GM12878 (cell line): ENCODE results near the gene MRGPRF. TPM values are rescaled to one million over a fixed set of nuclear protein-coding genes. Genes with fewer than 3 reads are reported as not detected.

ENCODE experiments used
- ATAC-seq: fragments of 200-7000 bp; cut with Tn5 transposase; 3 replicates; pipeline ENCODE4 v1.9.1; 2020; ENCODE audit warnings: mild to moderate bottlenecking, moderate library complexity
- BruUV-seq: library from RNA; stranded (reverse); fragments of 400-500 nt; replicated peaks from 2 replicates; lab custom pipeline; 2021; lab: Mats Ljungman, UMichigan
- CTCF ChIA-PET: fragments of 300-600 bp; sonication (Branson Sonifier 250); formaldehyde crosslinking; extraction: SDS; loops from one replicate; lab custom pipeline; 2021; ENCODE audit warnings: inconsistent platforms; lab: Yijun Ruan, JAX
- POLR2A ChIA-PET: fragments of 350-600 bp; formaldehyde crosslinking; extraction: SDS; loops from one replicate; lab custom pipeline; 2021; ENCODE audit warnings: inconsistent platforms; lab: Charles Lee
- RAD21 ChIA-PET: fragments of 300-600 bp; sonication (Branson Sonifier 250); formaldehyde crosslinking; loops from one replicate; lab custom pipeline; 2023; ENCODE audit warnings: antibody characterized with exemption; ENCODE audit not compliant: unreplicated experiment; lab: Charles Lee
- SMC1A ChIA-PET: fragments of 300-600 bp; sonication (Branson Sonifier 250); formaldehyde crosslinking; loops from one replicate; lab custom pipeline; 2023; ENCODE audit not compliant: unreplicated experiment, uncharacterized antibody; lab: Charles Lee
- DNase-seq: peaks from one replicate; pipeline ENCODE4 v3.0.0-alpha.2; 2011; ENCODE audit warnings: low read depth, low spot score
- FAIRE-seq: peaks from 3 replicates; lab custom pipeline; 2011; peaks lifted over from hg19 to GRCh38; lab: Jason Lieb, UNC
- H2AFZ ChIP-seq: 2 replicates; pipeline ENCODE4 v1.6.0; 2011; ENCODE audit warnings: low read depth, low read length, control low read depth; ENCODE audit not compliant: control insufficient read depth
- H3K27ac ChIP-seq: 2 replicates; pipeline ENCODE4 v1.5.1; 2011; ENCODE audit warnings: control low read depth; ENCODE audit not compliant: control insufficient read depth, insufficient read depth
- H3K27me3 ChIP-seq, 2 experiments: replicated peaks in 1 of 2; 2 replicates each; pipeline versions ENCODE4 v1.6.0 to v1.6.1; 2011; ENCODE audit warnings: low read length in 1 of 2; ENCODE audit not compliant: control insufficient read depth in 2 of 2, insufficient read depth in 2 of 2
- H3K36me3 ChIP-seq, 2 experiments: 2 replicates each; pipeline ENCODE4 v1.5.1; 2011; ENCODE audit warnings: low read length in 1 of 2; ENCODE audit not compliant: control insufficient read depth in 2 of 2, insufficient read depth in 2 of 2
- H3K4me1 ChIP-seq: 2 replicates; pipeline ENCODE4 v1.6.1; 2011; ENCODE audit warnings: mild to moderate bottlenecking, low read length, moderate library complexity, mixed read lengths; ENCODE audit not compliant: control insufficient read depth, insufficient read depth
- H3K4me2 ChIP-seq: 2 replicates; pipeline ENCODE4 v1.6.0; 2011; ENCODE audit warnings: control low read depth; ENCODE audit not compliant: control insufficient read depth, insufficient read depth
- H3K4me3 ChIP-seq: fragments of 200-600 bp; sonication (generic); 2 replicates; pipeline ENCODE4 v1.5.1; 2016
- H3K79me2 ChIP-seq: 2 replicates; pipeline ENCODE4 v1.6.0; 2011; ENCODE audit warnings: low read length; ENCODE audit not compliant: control insufficient read depth, insufficient read depth
- H3K9ac ChIP-seq: 2 replicates; pipeline ENCODE4 v1.8.0; 2011; ENCODE audit warnings: low read length, control low read depth, mixed read lengths; ENCODE audit not compliant: control insufficient read depth, insufficient read depth
- H3K9me3 ChIP-seq: replicated peaks from 3 replicates; pipeline ENCODE4 v1.5.1; 2011; ENCODE audit warnings: mild to moderate bottlenecking, low read length; ENCODE audit not compliant: control insufficient read depth, insufficient read depth
- H4K20me1 ChIP-seq: 2 replicates; pipeline ENCODE4 v1.6.0; 2011; ENCODE audit not compliant: control insufficient read depth, insufficient read depth
- ATF7 ChIP-seq: fragments of 450-650 bp; IDR thresholded peaks from 2 replicates; pipeline ENCODE4 v1.6.1; 2016; ENCODE audit warnings: low read depth, mild to moderate bottlenecking
- BCL11A ChIP-seq: IDR thresholded peaks from 2 replicates; pipeline ENCODE4 v1.6.1; 2011; ENCODE audit warnings: low read depth, low read length
- BHLHE40 ChIP-seq, 2 experiments: fragments of 450-650 bp in 1 of 2; IDR thresholded peaks; 2 replicates each; pipeline ENCODE4 v1.6.1; 2011 to 2017; ENCODE audit warnings: low read depth in 2 of 2, borderline replicate concordance in 1 of 2, improper control_type of control experiment in 1 of 2, low read length in 1 of 2, mild to moderate bottlenecking in 1 of 2
- BMI1 ChIP-seq: fragments of 450-650 bp; IDR thresholded peaks from 2 replicates; pipeline ENCODE4 v1.6.1; 2016; ENCODE audit warnings: mild to moderate bottlenecking, moderate library complexity, borderline replicate concordance
- HCFC1 ChIP-seq: fragments of 150-350 bp; IDR thresholded peaks from 2 replicates; pipeline ENCODE4 v1.6.1; 2014; ENCODE audit warnings: low read length
- SRF ChIP-seq, 2 experiments: IDR thresholded peaks; 2 replicates each; pipeline ENCODE4 v1.6.1; 2011; ENCODE audit warnings: low read depth in 2 of 2, low read length in 2 of 2, mild to moderate bottlenecking in 1 of 2, moderate library complexity in 1 of 2
- ZNF274 ChIP-seq: IDR thresholded peaks from one replicate; pipeline ENCODE4 v1.8.0; 2011; ENCODE audit not compliant: insufficient read length, insufficient read depth
- WGBS: methylation state at CpG from one replicate; pipeline ENCODE4 v1.1.6; 2016; ENCODE audit warnings: low lambda C conversion rate; ENCODE audit not compliant: insufficient replicate concordance, insufficient coverage; ENCODE audit errors: missing lambda C conversion rate; 5-methylcytosine and 5-hydroxymethylcytosine counted together
- in situ Hi-C: fragments of 300-500 bp; cut with MboI; formaldehyde crosslinking; loops from 9 replicates; pipeline ENCODE4 v1.14.3; 2018; ENCODE audit warnings: mixed read lengths
- intact Hi-C: fragments of 100-400 bp; cut with micrococcal nuclease; formaldehyde crosslinking; loops from one replicate; pipeline ENCODE4 v1.14.2; 2022; ENCODE audit not compliant: unreplicated experiment
- polyA plus RNA-seq, 11 experiments: library from polyadenylated mRNA; depleted of rRNA in 4 of 11; unstranded in 6 of 11; stranded (reverse) in 5 of 11; fragments of >200 nt; fragmentation: Nextera tagmentation in 4 of 11; fragmentation: Illumina TruSeq in 1 of 11; extraction: Ambion mirVana in 4 of 11; extraction: Trizol in 1 of 11; gene quantifications; 1 replicate in 1 of 11; 2 replicates in 10 of 11; pipeline versions ENCODE4 v1.2.1 to v1.2.3, GENCODE V29; 2011 to 2016; ENCODE audit warnings: inconsistent platforms in 2 of 11, missing spikeins in 2 of 11, low read depth in 1 of 11
- total RNA-seq, 4 experiments: library from RNA; depleted of rRNA in 3 of 4; stranded (reverse); fragments of >200 nt in 3 of 4; fragmentation: Illumina TruSeq in 1 of 4; extraction: Trizol in 1 of 4; gene quantifications; 2 replicates each; pipeline versions ENCODE4 v1.2.1 to v1.2.3, GENCODE V29; 2013 to 2021
- TF ChIP-seq, protein P1 (sequence below): fragments of 450-650 bp; conservative IDR thresholded peaks from 2 replicates; pipeline ENCODE4 v1.6.1; 2017; ENCODE audit warnings: mild to moderate bottlenecking, moderate library complexity
- TF ChIP-seq, protein P2 (sequence below): fragments of 450-650 bp; IDR thresholded peaks from 2 replicates; pipeline ENCODE4 v1.6.1; 2016; ENCODE audit warnings: mild to moderate bottlenecking
- TF ChIP-seq, protein P3 (sequence below): IDR thresholded peaks from 2 replicates; pipeline ENCODE4 v1.6.1; 2011; ENCODE audit warnings: borderline replicate concordance, low read depth, mild to moderate bottlenecking, moderate library complexity, mixed read lengths, low read length; ENCODE audit not compliant: insufficient read depth; ENCODE audit errors: extremely low read length

The MRGPRF gene
- total and polyA plus RNA-seq, 10 of the 15 experiments (the other 5 are each of a cell fraction or from before 2014, with no cell fraction given), result not detected

DNA sequence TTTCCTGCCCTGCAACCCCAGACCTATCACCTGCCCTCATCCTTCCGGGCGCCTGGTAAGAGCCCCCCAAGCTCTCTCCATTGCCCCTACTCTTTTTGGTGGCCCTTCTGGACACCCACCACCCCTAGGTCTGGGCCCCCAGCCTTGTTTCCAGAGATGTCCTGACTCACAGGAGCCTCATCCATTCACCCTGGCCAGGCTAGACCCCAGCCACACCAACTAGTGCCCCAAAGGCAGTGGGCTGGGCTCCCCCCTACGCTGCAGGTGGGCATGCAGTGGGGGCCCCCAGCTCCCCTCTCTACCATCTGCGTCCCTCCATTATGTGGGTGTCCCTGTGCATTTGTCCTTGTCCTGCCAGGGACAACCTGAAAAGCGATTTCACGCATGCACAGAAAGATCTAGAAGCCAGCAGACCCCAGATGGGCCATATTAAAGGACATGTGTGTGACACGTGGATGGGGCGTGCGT lies 1.4 kb downstream of the MRGPRF start:
- no peak overlapping the region for H3K27ac ChIP-seq
- peaks cover 4 to 6% of the 10 kb centered on the region in 2 experiments; a peak in 3 of 4 replicates for H3K27me3 ChIP-seq
- RAD21 ChIA-PET, result no interaction called here
- CTCF ChIA-PET, result no interaction called here
- BruUV-seq, result no TSS peak
- no peak for ATAC-seq
- no peaks in the 10 kb centered on the region for H3K36me3 ChIP-seq
- no peak for DNase-seq
- H3K9me3 ChIP-seq, result no peaks in the 10 kb centered on the region
- H3K79me2 ChIP-seq, result no peaks in the 10 kb centered on the region
- H3K4me1 ChIP-seq, result no peaks in the 10 kb centered on the region
- H3K9ac ChIP-seq, result no peak overlapping the region
- no peak overlapping the region for H3K4me2 ChIP-seq
- intact Hi-C loops, result no loop called here
- SMC1A ChIA-PET, result no interaction called here
- in situ Hi-C loops, result no loop called here
- H4K20me1 ChIP-seq, result no peaks in the 10 kb centered on the region
- no peak overlapping the region for H2AFZ ChIP-seq
- no peak overlapping the region for H3K4me3 ChIP-seq
- 33% methylated on average over 9 of the region's 9 CpGs for WGBS
- POLR2A ChIA-PET, result no interaction called here
- no peak for FAIRE-seq
- TF ChIP-seq ATF7 (no peak), SRF (IDR thresholded peaks at IDR 0.05; ENCODE audit: low read depth in 2 of 2, low read length in 2 of 2) (no peak)
- TF ChIP-seq, protein P1, sequence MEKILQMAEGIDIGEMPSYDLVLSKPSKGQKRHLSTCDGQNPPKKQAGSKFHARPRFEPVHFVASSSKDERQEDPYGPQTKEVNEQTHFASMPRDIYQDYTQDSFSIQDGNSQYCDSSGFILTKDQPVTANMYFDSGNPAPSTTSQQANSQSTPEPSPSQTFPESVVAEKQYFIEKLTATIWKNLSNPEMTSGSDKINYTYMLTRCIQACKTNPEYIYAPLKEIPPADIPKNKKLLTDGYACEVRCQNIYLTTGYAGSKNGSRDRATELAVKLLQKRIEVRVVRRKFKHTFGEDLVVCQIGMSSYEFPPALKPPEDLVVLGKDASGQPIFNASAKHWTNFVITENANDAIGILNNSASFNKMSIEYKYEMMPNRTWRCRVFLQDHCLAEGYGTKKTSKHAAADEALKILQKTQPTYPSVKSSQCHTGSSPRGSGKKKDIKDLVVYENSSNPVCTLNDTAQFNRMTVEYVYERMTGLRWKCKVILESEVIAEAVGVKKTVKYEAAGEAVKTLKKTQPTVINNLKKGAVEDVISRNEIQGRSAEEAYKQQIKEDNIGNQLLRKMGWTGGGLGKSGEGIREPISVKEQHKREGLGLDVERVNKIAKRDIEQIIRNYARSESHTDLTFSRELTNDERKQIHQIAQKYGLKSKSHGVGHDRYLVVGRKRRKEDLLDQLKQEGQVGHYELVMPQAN, result no peak
- TF ChIP-seq, all 136 proteins: peak for 0

DNA sequence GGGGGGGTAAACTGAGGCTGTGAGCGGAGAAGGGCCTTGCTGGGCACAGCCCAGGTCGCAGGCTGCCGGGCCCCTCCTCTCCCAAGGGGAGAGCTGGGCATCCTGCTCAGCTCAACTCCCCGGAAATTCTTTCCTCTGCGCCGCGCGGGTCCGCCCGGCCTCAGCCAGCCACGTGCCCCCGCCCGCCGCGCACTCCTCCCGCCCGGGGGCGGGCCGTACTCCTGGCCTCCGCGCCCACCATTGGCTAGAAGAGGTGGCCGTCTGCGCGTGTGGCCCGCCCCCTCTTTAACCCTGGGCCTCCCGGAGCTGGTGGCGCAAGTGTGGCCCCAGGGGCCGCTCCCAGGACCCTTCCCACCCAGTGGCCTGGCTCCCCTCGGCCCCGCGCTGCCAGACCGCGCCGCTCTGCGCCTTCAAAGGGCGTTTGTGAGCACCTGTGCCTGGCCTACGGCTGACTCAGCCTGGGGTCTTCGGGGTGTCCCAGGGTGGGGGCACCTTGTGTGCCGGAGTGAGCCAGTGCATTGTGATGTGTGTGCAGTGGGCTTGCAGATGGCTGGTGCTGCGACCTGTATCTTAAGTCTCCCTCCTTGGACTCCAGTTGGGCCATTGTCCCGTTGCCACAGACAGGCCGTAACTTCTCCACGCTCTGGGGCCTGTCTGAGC lies 2.0 kb downstream of the MRGPRF start:
- WGBS, result 17% methylated on average over 36 of the region's 43 CpGs
- Histone ChIP-seq H3K27me3 (peaks cover 4 to 6% of the 10 kb centered on the region in 2 experiments; a peak in 3 of 4 replicates), H3K36me3 (no peaks in the 10 kb centered on the region), H3K9me3 (no peaks in the 10 kb centered on the region), H3K79me2 (no peaks in the 10 kb centered on the region), H3K4me3 (no peak overlapping the region), H3K4me1 (no peaks in the 10 kb centered on the region), H3K4me2 (no peak overlapping the region), H3K27ac (no peak overlapping the region), H2AFZ (no peak overlapping the region), H4K20me1 (no peaks in the 10 kb centered on the region), H3K9ac (no peak overlapping the region)
- FAIRE-seq, result no peak
- BruUV-seq, result no TSS peak
- intact Hi-C loops (no loop called here), in situ Hi-C loops (no loop called here)
- CTCF ChIA-PET, result interaction anchor here (0.5 kb wide), 1 partner anchor 59 kb away, joined by 3 read pairs; no protein-coding TSS in a partner anchor
- SMC1A ChIA-PET, result no interaction called here
- RAD21 ChIA-PET, result no interaction called here
- no peak for DNase-seq
- POLR2A ChIA-PET, result no interaction called here
- ATAC-seq, result peak; percentile 68
- no peak for TF ChIP-seq HCFC1
- no peak for TF ChIP-seq BMI1
- TF ChIP-seq, protein P2, sequence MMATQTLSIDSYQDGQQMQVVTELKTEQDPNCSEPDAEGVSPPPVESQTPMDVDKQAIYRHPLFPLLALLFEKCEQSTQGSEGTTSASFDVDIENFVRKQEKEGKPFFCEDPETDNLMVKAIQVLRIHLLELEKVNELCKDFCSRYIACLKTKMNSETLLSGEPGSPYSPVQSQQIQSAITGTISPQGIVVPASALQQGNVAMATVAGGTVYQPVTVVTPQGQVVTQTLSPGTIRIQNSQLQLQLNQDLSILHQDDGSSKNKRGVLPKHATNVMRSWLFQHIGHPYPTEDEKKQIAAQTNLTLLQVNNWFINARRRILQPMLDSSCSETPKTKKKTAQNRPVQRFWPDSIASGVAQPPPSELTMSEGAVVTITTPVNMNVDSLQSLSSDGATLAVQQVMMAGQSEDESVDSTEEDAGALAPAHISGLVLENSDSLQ, result peak; percentile 48
- no peak for TF ChIP-seq BCL11A
- TF ChIP-seq, protein P3, sequence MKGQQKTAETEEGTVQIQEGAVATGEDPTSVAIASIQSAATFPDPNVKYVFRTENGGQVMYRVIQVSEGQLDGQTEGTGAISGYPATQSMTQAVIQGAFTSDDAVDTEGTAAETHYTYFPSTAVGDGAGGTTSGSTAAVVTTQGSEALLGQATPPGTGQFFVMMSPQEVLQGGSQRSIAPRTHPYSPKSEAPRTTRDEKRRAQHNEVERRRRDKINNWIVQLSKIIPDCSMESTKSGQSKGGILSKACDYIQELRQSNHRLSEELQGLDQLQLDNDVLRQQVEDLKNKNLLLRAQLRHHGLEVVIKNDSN, result peak; percentile 8
- TF ChIP-seq ZNF274, result no peak
- TF ChIP-seq BHLHE40 (IDR thresholded peaks at IDR 0.05; ENCODE audit: borderline replicate concordance in 1 of 2, low read depth in 2 of 2, low read length in 1 of 2), result 0 out of 4 replicates have a peak, but pooled peaks of 1 of the 2 experiments have one; percentile 15
